ENCODE measurements around the gene PPP2R5A.

The PPP2R5A gene

GRCh38 chr1:212257157-212257556, 28.1 kb upstream of the PPP2R5A start:
- H3K4me3 ChIP-seq (ENCODE audit: low read depth, low read length) = no peak overlapping the region
- no peaks in the 10 kb centered on the region for H3K36me3 ChIP-seq (ENCODE audit: control insufficient read depth in 2 of 2, insufficient read depth in 1 of 2, low read length in 2 of 2)
- H3K9me3 ChIP-seq (ENCODE audit: control insufficient read depth, insufficient read depth, low read depth, low read length) = no peaks in the 10 kb centered on the region
- ChIA-PET CTCF (interaction anchor here (0.7 kb wide), 1 partner anchor 159 kb away, joined by 4 read pairs; no protein-coding TSS in a partner anchor), POLR2A (no interaction called here)
- no peak overlapping the region for H3K27ac ChIP-seq (ENCODE audit: extremely low read depth, low read depth, low read length)
- no peaks in the 10 kb centered on the region for H3K4me1 ChIP-seq (ENCODE audit: control insufficient read depth, insufficient read depth, low read length)
- no peak for TF ChIP-seq ZNF596 (tag by site-specific recombination; IDR thresholded peaks at IDR 0.05)
- no peak for TF ChIP-seq ZFHX2 (tag by site-specific recombination; conservative IDR thresholded peaks at IDR 0.05)
- TF ChIP-seq ZNF155 (tag by site-specific recombination; IDR thresholded peaks at IDR 0.05) = no peak
- TF ChIP-seq ZBTB20 (tag by site-specific recombination; IDR thresholded peaks at IDR 0.05) = no peak
- TF ChIP-seq GLI2 (tag by site-specific recombination; IDR thresholded peaks at IDR 0.05; ENCODE audit: borderline replicate concordance, low read depth) = no peak
- no peak for TF ChIP-seq SP2 (tag by site-specific recombination; IDR thresholded peaks at IDR 0.05)

DNA sequence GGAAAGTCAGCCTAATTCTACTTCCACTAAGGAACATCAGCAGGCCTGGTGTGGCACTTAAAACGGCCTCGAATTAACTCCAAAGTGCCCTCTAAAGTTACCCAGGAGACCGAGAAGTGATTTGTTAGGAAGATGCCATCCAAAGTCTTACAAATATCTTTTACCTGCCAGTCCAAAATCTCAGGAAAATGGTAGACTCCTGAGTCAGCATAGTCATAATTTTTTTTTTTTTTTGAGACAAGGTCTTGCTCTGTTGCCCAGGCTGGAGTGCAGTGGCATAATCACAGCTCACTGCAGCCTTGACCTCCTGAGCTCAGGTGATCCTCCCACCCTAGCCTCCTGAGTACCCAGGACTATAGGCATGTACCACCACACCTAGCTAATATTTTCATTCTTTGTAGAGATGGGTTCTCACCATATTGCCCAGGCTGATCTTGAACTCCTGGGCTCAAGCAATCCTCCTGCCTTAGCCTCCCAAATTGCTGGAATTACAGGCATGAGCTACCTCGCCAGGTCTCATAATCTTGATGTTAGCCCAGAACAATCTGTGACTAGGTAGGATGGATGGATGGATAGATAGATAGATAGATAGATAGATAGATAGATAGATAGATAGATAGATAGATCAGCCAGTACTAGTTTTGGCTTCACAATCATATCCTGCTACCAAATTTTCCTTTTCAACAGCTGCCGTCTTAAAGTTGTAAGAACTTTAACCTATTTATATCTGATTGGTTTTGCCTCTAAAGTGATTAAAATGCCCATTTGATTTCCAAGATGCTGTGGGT, 25.3 kb upstream of the PPP2R5A start:
- ChIA-PET CTCF (interaction anchor here (0.8 to 1.1 kb wide), 3 partner anchors 19 to 224 kb away, joined by 3 to 7 read pairs (median 5); partner anchors contain the start of genes DTL and INTS7), POLR2A (no interaction called here)

More for the DNA sequence above, 25.3 kb upstream of the PPP2R5A start:
- H3K27ac ChIP-seq (ENCODE audit: extremely low read depth, low read depth, low read length) = no peak overlapping the region
- H3K4me3 ChIP-seq (ENCODE audit: low read depth, low read length) = no peak overlapping the region
- no peaks in the 10 kb centered on the region for H3K36me3 ChIP-seq (ENCODE audit: control insufficient read depth in 2 of 2, insufficient read depth in 1 of 2, low read length in 2 of 2)
- no peaks in the 10 kb centered on the region for H3K9me3 ChIP-seq (ENCODE audit: control insufficient read depth, insufficient read depth, low read depth, low read length)
- TF ChIP-seq ZNF473 (tag by site-specific recombination; IDR thresholded peaks at IDR 0.05) = no peak
- TF ChIP-seq, protein P1, sequence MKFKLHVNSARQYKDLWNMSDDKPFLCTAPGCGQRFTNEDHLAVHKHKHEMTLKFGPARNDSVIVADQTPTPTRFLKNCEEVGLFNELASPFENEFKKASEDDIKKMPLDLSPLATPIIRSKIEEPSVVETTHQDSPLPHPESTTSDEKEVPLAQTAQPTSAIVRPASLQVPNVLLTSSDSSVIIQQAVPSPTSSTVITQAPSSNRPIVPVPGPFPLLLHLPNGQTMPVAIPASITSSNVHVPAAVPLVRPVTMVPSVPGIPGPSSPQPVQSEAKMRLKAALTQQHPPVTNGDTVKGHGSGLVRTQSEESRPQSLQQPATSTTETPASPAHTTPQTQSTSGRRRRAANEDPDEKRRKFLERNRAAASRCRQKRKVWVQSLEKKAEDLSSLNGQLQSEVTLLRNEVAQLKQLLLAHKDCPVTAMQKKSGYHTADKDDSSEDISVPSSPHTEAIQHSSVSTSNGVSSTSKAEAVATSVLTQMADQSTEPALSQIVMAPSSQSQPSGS (tag by site-specific recombination; IDR thresholded peaks at IDR 0.05; ENCODE audit: low read depth) = no peak
- TF ChIP-seq SP2 (tag by site-specific recombination; IDR thresholded peaks at IDR 0.05) = no peak
- no peak for TF ChIP-seq KLF10 (tag by site-specific recombination; IDR thresholded peaks at IDR 0.05)
- no peak for TF ChIP-seq ZNF10 (tag by site-specific recombination; IDR thresholded peaks at IDR 0.05)
- TF ChIP-seq, protein P2, sequence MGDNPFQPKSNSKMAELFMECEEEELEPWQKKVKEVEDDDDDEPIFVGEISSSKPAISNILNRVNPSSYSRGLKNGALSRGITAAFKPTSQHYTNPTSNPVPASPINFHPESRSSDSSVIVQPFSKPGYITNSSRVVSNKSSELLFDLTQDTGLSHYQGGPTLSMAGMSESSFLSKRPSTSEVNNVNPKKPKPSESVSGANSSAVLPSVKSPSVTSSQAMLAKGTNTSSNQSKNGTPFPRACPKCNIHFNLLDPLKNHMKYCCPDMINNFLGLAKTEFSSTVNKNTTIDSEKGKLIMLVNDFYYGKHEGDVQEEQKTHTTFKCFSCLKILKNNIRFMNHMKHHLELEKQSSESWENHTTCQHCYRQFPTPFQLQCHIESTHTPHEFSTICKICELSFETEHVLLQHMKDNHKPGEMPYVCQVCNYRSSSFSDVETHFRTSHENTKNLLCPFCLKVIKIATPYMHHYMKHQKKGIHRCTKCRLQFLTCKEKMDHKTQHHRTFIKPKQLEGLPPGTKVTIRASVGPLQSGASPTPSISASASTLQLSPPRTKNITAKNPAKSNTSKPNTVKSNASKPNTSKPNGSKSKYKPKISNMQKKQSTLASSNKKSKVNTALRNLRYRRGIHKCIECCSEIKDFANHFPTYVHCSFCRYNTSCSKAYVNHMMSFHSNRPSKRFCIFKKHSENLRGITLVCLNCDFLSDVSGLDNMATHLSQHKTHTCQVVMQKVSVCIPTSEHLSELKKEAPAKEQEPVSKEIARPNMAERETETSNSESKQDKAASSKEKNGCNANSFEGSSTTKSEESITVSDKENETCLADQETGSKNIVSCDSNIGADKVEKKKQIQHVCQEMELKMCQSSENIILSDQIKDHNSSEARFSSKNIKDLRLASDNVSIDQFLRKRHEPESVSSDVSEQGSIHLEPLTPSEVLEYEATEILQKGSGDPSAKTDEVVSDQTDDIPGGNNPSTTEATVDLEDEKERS (tag by site-specific recombination; IDR thresholded peaks at IDR 0.05) = no peak
- TF ChIP-seq ZBTB20 (tag by site-specific recombination; IDR thresholded peaks at IDR 0.05) = no peak
- no peak for TF ChIP-seq ZNF600 (tag by site-specific recombination; IDR thresholded peaks at IDR 0.05)
- TF ChIP-seq ZBTB44 (tag by site-specific recombination; IDR thresholded peaks at IDR 0.05) = no peak
- TF ChIP-seq ZNF658 (tag by site-specific recombination; IDR thresholded peaks at IDR 0.05) = no peak
- H3K4me1 ChIP-seq (ENCODE audit: control insufficient read depth, insufficient read depth, low read length) = no peaks in the 10 kb centered on the region

All from HEK293 (cell line).